Endothelial cell of umbilical vein (primary cell): ENCODE measurements around the gene ZNF791. TPM values are rescaled to one million over a fixed set of nuclear protein-coding genes. Genes with fewer than 3 reads are reported as not detected.

Experiments used
- BruUV-seq: library from RNA; stranded (reverse); fragments of 400-500 nt; replicated peaks from 2 replicates; lab custom pipeline; 2021; lab: Mats Ljungman, UMichigan
- CTCF ChIA-PET: fragments of 300-600, 350-600 bp; sonication (Branson Sonifier 250); formaldehyde crosslinking; loops from one replicate; lab custom pipeline; 2021; ENCODE audit warnings: antibody characterized with exemption, inconsistent platforms; lab: Charles Lee
- POLR2A ChIA-PET: fragments of 300-600, 350-600 bp; sonication (Branson Sonifier 250); formaldehyde crosslinking; loops from one replicate; lab custom pipeline; 2021; ENCODE audit warnings: antibody characterized with exemption, inconsistent platforms; lab: Charles Lee
- DNase-seq: peaks from one replicate; pipeline ENCODE4 v3.0.0-alpha.2; 2011; ENCODE audit warnings: low read depth, low spot score
- FAIRE-seq: peaks from 2 replicates; lab custom pipeline; 2011; peaks lifted over from hg19 to GRCh38; lab: Jason Lieb, UNC
- H2AFZ ChIP-seq: 2 replicates; pipeline ENCODE4 v1.6.0; 2012; ENCODE audit warnings: low read depth, low read length, control low read depth, inconsistent platforms
- H3K27ac ChIP-seq: 2 replicates; pipeline ENCODE4 v1.5.1; 2011; ENCODE audit warnings: low read depth, mild to moderate bottlenecking, control low read depth, low read length, moderate library complexity; ENCODE audit not compliant: insufficient read depth
- H3K27me3 ChIP-seq, 2 experiments: 2 replicates each; pipeline versions ENCODE4 v1.6.0 to v1.6.1; 2011; ENCODE audit warnings: low read length in 2 of 2, mixed read lengths in 1 of 2; ENCODE audit not compliant: control insufficient read depth in 2 of 2, insufficient read depth in 2 of 2
- H3K36me3 ChIP-seq, 2 experiments: 2 replicates in 1 of 2; 3 replicates in 1 of 2; pipeline ENCODE4 v1.5.1; 2011; ENCODE audit warnings: low read length in 2 of 2, mild to moderate bottlenecking in 1 of 2, moderate library complexity in 1 of 2; ENCODE audit not compliant: control insufficient read depth in 2 of 2, insufficient read depth in 2 of 2; ENCODE audit errors: extremely low read depth in 1 of 2
- H3K4me1 ChIP-seq: 3 replicates; pipeline ENCODE4 v1.5.1; 2011; ENCODE audit warnings: mild to moderate bottlenecking, low read length; ENCODE audit not compliant: control insufficient read depth, insufficient read depth; ENCODE audit errors: extremely low read depth
- H3K4me2 ChIP-seq: 2 replicates; pipeline ENCODE4 v1.6.1; 2011; ENCODE audit warnings: low read length, control low read depth, mixed read lengths; ENCODE audit not compliant: insufficient read depth
- H3K4me3 ChIP-seq, 3 experiments: fragments of 200-600 bp in 1 of 3; sonication (generic), shearing (Covaris generic) in 1 of 3; replicated peaks in 1 of 3; 2 replicates each; pipeline ENCODE4 v1.5.1; 2011 to 2016; ENCODE audit warnings: control low read depth in 3 of 3, low read length in 3 of 3, mild to moderate bottlenecking in 2 of 3, inconsistent platforms in 1 of 3, low read depth in 1 of 3, moderate library complexity in 1 of 3; ENCODE audit not compliant: insufficient read depth in 1 of 3
- H3K79me2 ChIP-seq: 2 replicates; pipeline ENCODE4 v1.6.0; 2012; ENCODE audit warnings: low read length, inconsistent platforms; ENCODE audit not compliant: control insufficient read depth, insufficient read depth
- H3K9ac ChIP-seq: replicated peaks from 2 replicates; pipeline ENCODE3; 2011; ENCODE audit warnings: low read length, control low read depth; ENCODE audit not compliant: insufficient read depth; ENCODE audit errors: extremely low read depth
- H3K9me1 ChIP-seq: replicated peaks from 3 replicates; pipeline ENCODE4 v1.6.0; 2011; ENCODE audit warnings: mild to moderate bottlenecking, low read length; ENCODE audit not compliant: control insufficient read depth, insufficient read depth; ENCODE audit errors: extremely low read depth
- H3K9me3 ChIP-seq: replicated peaks from 2 replicates; pipeline ENCODE4 v1.5.1; 2012; ENCODE audit warnings: low read length, inconsistent platforms; ENCODE audit not compliant: control insufficient read depth, insufficient read depth
- H4K20me1 ChIP-seq: replicated peaks from 2 replicates; pipeline ENCODE3; 2011; ENCODE audit warnings: mild to moderate bottlenecking, low read length; ENCODE audit not compliant: control insufficient read depth, insufficient read depth; ENCODE audit errors: extremely low read depth
- CTCF ChIP-seq, 2 donors: IDR thresholded peaks; 1 replicate in 1 of 2; 2 replicates in 1 of 2; pipeline ENCODE4 v1.5.1; 2011; ENCODE audit warnings: low read length in 2 of 2, mild to moderate bottlenecking in 2 of 2, moderate library complexity in 2 of 2, control low read depth in 1 of 2, inconsistent platforms in 1 of 2, low read depth in 1 of 2; ENCODE audit not compliant: insufficient read depth in 1 of 2; ENCODE audit errors: extremely low read depth in 1 of 2
- EZH2 ChIP-seq: IDR thresholded peaks from 2 replicates; pipeline ENCODE4 v1.6.1; 2012; ENCODE audit warnings: borderline replicate concordance, low read depth, mild to moderate bottlenecking, moderate library complexity, low read length, inconsistent platforms; ENCODE audit not compliant: severe bottlenecking
- FOS ChIP-seq: IDR thresholded peaks from 2 replicates; pipeline ENCODE4 v1.6.1; 2011; ENCODE audit warnings: mild to moderate bottlenecking, low read length, moderate library complexity, borderline replicate concordance; ENCODE audit not compliant: insufficient read depth
- GATA2 ChIP-seq: IDR thresholded peaks from 2 replicates; pipeline ENCODE4 v1.7.0; 2011; ENCODE audit warnings: low read depth, mild to moderate bottlenecking, moderate library complexity, mixed read lengths, low read length; ENCODE audit not compliant: insufficient read length, insufficient read depth
- JUN ChIP-seq: IDR thresholded peaks from 2 replicates; pipeline ENCODE4 v1.6.1; 2011; ENCODE audit warnings: borderline replicate concordance, low read depth; ENCODE audit not compliant: insufficient read length, insufficient read depth
- MAX ChIP-seq: IDR thresholded peaks from 2 replicates; pipeline ENCODE4 v1.6.1; 2011; ENCODE audit not compliant: insufficient read depth, insufficient read length
- MYC ChIP-seq: IDR thresholded peaks from one replicate; pipeline ENCODE4 v1.6.1; 2011; ENCODE audit warnings: mild to moderate bottlenecking, low read depth, low read length
- POLR2A ChIP-seq: IDR thresholded peaks from 2 replicates; pipeline ENCODE4 v1.6.1; 2012; ENCODE audit warnings: low read depth, mild to moderate bottlenecking, control low read depth, low read length
- POLR2AphosphoS5 ChIP-seq: IDR thresholded peaks from 2 replicates; pipeline ENCODE4 v1.6.1; 2012; ENCODE audit warnings: low read depth, mild to moderate bottlenecking, control low read depth, low read length, moderate library complexity; ENCODE audit not compliant: insufficient read depth
- dilution Hi-C: fragments of 300-500 bp; cut with MboI; formaldehyde crosslinking; loops from one replicate; pipeline ENCODE4 v1.15.0; 2019; ENCODE audit warnings: low sequenced_read_pairs; ENCODE audit not compliant: extremely low pct_ligation_motif_present
- intact Hi-C: fragments of 100-400 bp; cut with micrococcal nuclease; formaldehyde crosslinking; loops from one replicate; pipeline ENCODE4 v1.10.0; 2022
- polyA plus RNA-seq, 4 experiments: library from polyadenylated mRNA; depleted of rRNA in 3 of 4; stranded (reverse) in 3 of 4; unstranded in 1 of 4; fragments of >200 nt; gene quantifications; 2 replicates each; pipeline versions ENCODE4 v1.2.1 to v1.2.3, GENCODE V29; 2011 to 2012; ENCODE audit warnings: missing spikeins in 1 of 4
- total RNA-seq: library from RNA; stranded (reverse); gene quantifications from 2 replicates; pipeline ENCODE4 v1.2.3, GENCODE V29; 2021

The ZNF791 gene
- total and polyA plus RNA-seq, 2 donors (not counting 3 experiments of a cell fraction or from before 2014, with no cell fraction given): 8.3 to 21.8 TPM

GRCh38 chr19:12567951-12568350 lies 42.8 kb upstream of the ZNF791 start:
- FAIRE-seq (no peak), DNase-seq (no peak)
- H3K4me1 ChIP-seq: no peaks in the 10 kb centered on the region
- dilution Hi-C loops (no loop called here), intact Hi-C loops (no loop called here)
- no peaks in the 10 kb centered on the region for H3K36me3 ChIP-seq
- ChIA-PET CTCF (interaction anchor here (1.1 to 1.7 kb wide), 2 partner anchors 98 to 104 kb away, joined by 3 to 7 read pairs; no protein-coding TSS in a partner anchor), POLR2A (interaction anchor here (0.7 kb wide), 1 partner anchor 104 kb away, joined by 8 read pairs; no protein-coding TSS in a partner anchor)
- no peak overlapping the region for H3K4me2 ChIP-seq
- no peak overlapping the region for H3K4me3 ChIP-seq
- H3K27me3 ChIP-seq: no peaks in the 10 kb centered on the region
- no peaks in the 10 kb centered on the region for H4K20me1 ChIP-seq
- no peak overlapping the region for H2AFZ ChIP-seq
- TF ChIP-seq FOS: no peak
- no peak for TF ChIP-seq POLR2A
- TF ChIP-seq CTCF (IDR thresholded peaks at IDR 0.05; ENCODE audit: extremely low read depth in 1 of 2, insufficient read depth in 1 of 2, low read depth in 1 of 2, low read length in 2 of 2): no peak
- no peak for TF ChIP-seq MAX
- TF ChIP-seq JUN: no peak
- no peak for TF ChIP-seq GATA2
- no peak for TF ChIP-seq POLR2AphosphoS5
- TF ChIP-seq MYC: no peak
- TF ChIP-seq EZH2: no peak
- H3K9me1 ChIP-seq: no peaks in the 10 kb centered on the region
- H3K9ac ChIP-seq: no peak overlapping the region
- no peaks in the 10 kb centered on the region for H3K9me3 ChIP-seq
- BruUV-seq: no TSS peak
- H3K79me2 ChIP-seq: no peaks in the 10 kb centered on the region
- no peak overlapping the region for H3K27ac ChIP-seq
